Fibroblast of villous mesenchyme (primary cell): ENCODE data around the gene CD81. TPM values are rescaled to one million over a fixed set of nuclear protein-coding genes. Genes with fewer than 3 reads are reported as not detected.
A peak's percentile ranks its signal among the peaks of the same experiment; 100 is the strongest.

Experiments used
- DNase-seq: peaks from one replicate; pipeline ENCODE4 v3.0.0-alpha.2; 2010; ENCODE audit warnings: low read depth
- H3K4me3 ChIP-seq: 2 replicates; pipeline ENCODE4 v1.5.1; 2011; ENCODE audit warnings: low read depth, mild to moderate bottlenecking, low read length
- total RNA-seq: library from RNA; depleted of rRNA; stranded (reverse); fragments of >200 nt; gene quantifications from 2 replicates; pipeline ENCODE4 v1.2.3, GENCODE V29; 2012
- TF ChIP-seq, protein P1 (sequence below): IDR thresholded peaks from 2 replicates; pipeline ENCODE4 v1.5.1; 2012; ENCODE audit warnings: low read depth, mild to moderate bottlenecking, low read length; ENCODE audit not compliant: insufficient read depth

The CD81 gene
- total RNA-seq, 1 donor = 257 TPM

DNA sequence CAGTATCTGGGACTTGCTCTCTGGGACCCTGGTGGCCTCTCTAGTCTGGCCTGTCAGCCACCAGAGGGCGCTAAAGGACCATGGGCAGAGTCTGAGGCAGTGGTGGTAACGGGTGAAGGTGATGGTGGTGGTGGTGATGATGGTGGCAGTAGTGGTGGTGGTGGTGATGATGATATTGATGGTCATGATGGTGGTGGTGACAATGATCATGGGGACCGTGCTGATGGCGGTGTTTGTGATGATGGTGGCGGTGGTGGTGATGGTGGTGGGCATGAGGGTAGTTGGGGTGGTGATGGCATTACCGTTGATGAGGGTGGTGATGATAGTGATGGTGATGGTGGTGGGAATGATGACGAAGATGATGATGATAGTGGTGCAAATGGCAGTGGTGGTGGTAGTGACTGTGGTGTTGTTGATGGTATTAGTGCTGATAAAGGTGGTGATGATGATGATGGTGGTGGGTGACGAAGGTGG, 51.2 kb downstream of the CD81 start:
- DNase-seq = peak; percentile 53
- no peak overlapping the region for H3K4me3 ChIP-seq
- TF ChIP-seq, protein P1, sequence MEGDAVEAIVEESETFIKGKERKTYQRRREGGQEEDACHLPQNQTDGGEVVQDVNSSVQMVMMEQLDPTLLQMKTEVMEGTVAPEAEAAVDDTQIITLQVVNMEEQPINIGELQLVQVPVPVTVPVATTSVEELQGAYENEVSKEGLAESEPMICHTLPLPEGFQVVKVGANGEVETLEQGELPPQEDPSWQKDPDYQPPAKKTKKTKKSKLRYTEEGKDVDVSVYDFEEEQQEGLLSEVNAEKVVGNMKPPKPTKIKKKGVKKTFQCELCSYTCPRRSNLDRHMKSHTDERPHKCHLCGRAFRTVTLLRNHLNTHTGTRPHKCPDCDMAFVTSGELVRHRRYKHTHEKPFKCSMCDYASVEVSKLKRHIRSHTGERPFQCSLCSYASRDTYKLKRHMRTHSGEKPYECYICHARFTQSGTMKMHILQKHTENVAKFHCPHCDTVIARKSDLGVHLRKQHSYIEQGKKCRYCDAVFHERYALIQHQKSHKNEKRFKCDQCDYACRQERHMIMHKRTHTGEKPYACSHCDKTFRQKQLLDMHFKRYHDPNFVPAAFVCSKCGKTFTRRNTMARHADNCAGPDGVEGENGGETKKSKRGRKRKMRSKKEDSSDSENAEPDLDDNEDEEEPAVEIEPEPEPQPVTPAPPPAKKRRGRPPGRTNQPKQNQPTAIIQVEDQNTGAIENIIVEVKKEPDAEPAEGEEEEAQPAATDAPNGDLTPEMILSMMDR = peak; percentile 92

DNA sequence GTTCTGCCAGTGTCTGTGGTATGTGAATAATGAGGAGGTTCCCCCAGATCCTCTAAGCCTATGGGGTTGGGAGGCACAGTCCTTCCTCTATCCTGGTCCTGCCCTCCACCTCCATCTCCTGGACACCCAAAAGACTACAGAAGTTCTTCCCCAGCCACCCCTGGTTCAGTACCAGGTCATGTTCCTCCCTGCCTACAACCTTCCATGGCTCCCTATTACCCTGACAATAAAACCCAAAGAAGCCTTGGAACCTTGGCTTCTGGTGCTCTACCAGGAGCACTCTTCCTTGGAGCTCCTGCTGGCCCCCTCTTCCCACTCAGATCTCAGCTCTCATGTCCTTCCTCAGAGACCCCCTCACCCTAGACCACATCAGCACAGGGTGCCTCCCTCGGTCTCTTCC, 54.3 kb downstream of the CD81 start:
- TF ChIP-seq, protein P1 = no peak
- DNase-seq = no peak
- no peak overlapping the region for H3K4me3 ChIP-seq

DNA sequence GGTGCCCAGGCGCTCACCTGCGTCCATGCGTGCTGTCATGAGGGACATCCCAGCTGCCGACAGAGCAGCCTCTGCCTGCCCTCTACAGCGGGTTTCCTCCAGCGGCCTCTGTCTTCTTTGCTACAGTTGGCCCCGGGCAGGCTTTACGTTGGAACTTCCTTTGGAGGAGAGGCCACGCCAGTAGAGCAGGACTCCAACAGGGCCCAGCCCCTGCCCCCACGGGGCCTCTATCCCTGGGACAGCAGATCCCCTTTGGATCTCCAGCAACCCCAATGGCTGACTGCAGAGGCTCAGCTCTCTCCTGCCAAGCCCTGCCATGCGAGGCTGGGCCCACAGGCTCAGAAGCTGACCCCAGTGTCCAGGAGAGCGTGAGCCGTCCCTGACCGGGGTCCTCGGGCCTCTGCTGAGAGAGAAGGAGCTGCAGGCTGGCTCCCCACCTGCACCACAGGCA, 55.1 kb downstream of the CD81 start:
- no peak overlapping the region for H3K4me3 ChIP-seq
- TF ChIP-seq, protein P1 = no peak
- no peak for DNase-seq

DNA sequence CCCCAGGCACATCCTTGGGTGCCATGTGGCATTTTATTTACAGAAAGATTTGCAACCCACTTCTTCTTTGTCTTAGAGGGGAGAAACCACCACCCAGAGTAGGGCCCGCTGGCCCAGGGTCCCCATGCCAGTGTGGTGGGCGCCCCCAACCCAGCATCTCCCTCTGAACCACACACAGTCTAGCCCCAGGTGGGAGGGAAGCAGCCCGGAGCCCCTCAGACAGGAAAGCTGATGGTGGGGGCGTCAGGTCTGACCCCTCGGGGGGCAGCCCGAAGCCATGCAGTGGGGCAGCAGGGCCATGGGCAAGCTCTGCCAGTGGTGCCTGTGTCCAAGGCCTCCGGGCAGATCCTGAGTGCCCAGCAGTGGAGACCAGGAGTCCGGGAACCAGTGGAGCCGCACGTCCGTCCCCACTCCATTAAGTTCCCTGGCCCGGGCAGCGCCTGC, 55.5 kb downstream of the CD81 start:
- no peak for DNase-seq
- TF ChIP-seq, protein P1 = no peak

DNA sequence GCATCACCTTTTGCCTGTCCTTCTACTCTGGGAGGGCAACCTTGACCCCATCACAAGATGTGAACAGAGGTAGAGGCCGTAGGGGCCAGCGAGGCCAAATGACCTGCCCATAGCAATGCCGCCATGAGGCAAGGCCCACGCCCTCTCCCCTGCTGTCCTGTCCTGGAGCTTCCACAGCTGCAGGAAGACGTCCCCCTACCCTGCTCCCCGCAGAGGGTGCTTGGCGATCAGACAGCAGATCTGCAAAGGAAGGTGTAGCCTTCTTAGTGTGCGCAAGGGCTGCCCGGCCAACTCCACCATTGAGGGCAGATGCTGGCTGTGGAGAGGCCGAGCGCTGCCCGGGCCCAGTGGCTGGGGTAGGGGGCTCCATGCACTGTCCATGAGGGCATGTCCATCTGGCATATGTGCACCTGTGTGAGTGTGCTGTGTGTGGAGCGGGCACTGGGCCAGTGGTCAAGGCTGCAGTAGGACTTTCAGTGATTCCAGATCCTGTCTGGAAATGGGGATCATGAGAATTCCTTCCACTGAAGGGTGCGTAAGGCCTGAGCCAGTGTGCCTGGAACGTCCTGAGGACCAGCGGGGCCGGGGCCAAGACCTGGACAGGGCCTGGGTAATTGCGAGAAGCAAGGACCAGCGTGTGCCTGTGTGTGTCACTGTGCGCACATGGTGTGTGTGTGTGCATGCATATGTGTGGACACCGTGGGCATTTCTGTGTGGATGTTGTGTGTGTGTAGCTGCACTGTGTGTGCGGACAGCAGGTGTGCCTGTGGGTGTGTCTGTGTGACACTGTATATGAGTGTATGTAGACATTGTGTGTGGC, 56.2 kb downstream of the CD81 start:
- DNase-seq = no peak
- no peak overlapping the region for H3K4me3 ChIP-seq
- TF ChIP-seq, protein P1 = no peak

More for the DNA sequence above, 55.5 kb downstream of the CD81 start:
- no peak overlapping the region for H3K4me3 ChIP-seq

DNA sequence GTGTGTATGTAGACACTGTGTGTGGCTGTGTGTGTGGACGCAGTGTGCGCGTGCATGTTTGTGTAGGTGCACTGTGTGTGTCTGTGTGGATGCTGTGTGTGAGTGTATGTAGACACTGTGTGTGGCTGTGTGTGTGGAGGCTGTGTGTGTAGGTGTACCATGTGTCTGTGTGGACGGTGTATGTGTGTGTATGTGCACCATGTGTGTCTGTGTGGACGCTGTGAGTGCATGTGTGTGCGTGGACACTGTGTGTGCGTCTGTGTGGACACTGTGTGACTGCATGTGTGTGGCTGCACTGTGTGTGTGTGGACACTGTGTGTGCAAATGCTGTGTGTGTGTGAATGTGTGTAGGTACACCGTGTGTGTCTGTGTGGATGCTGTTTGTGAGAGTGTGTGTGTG, 56.9 kb downstream of the CD81 start:
- TF ChIP-seq, protein P1 = no peak
- DNase-seq = no peak
- H3K4me3 ChIP-seq = no peak overlapping the region
